ENCODE measurements around the gene DDX24.

GRCh38 chr14:94045101-94045500 is 35.9 kb downstream of the DDX24 start:
- no peak for TF ChIP-seq POLR2A (IDR thresholded peaks at IDR 0.05)
- TF ChIP-seq CTCF (IDR thresholded peaks at IDR 0.05), result no peak

All from adrenal gland (tissue), 5 donors.